OCI-LY3 (cell line): Measurements from ENCODE around the gene TTC24.
"Not testable (repeated sequence)": the region's sequence is repeated elsewhere in the genome, so short reads cannot be mapped to it uniquely, and the experiment has no call there.

Experiments used
- H2AFZ ChIP-seq: fragments of 200-600, 300-600 bp; shearing (Covaris generic); 2 replicates; pipeline ENCODE4 v1.6.0; 2014; ENCODE audit warnings: antibody characterized with exemption, low read depth, low read length
- H3K27ac ChIP-seq: fragments of 200-600, 300-600 bp; sonication (generic); 2 replicates; pipeline ENCODE4 v1.5.1; 2014; ENCODE audit warnings: mild to moderate bottlenecking, low read length, moderate library complexity, mixed read lengths
- H3K27me3 ChIP-seq: fragments of 200-600, 300-600 bp; sonication (generic); 2 replicates; pipeline ENCODE4 v1.6.1; 2014; ENCODE audit warnings: low read depth, low read length, mixed read lengths
- H3K36me3 ChIP-seq: fragments of 200-600, 300-600 bp; sonication (generic); replicated peaks from 2 replicates; pipeline ENCODE3; 2014; ENCODE audit warnings: low read depth, low read length, mixed read lengths
- H3K4me1 ChIP-seq: fragments of 300-600, 200-600 bp; sonication (generic); 2 replicates; pipeline ENCODE4 v1.6.1; 2014; ENCODE audit warnings: low read length, mixed read lengths
- H3K4me2 ChIP-seq: fragments of 200-600, 300-600 bp; sonication (generic); 2 replicates; pipeline ENCODE4 v1.6.1; 2014; ENCODE audit warnings: low read length, mixed read lengths
- H3K4me3 ChIP-seq: fragments of 300-600, 200-600 bp; sonication (generic); 2 replicates; pipeline ENCODE4 v1.5.1; 2014; ENCODE audit warnings: antibody characterized with exemption, mild to moderate bottlenecking, low read length, moderate library complexity
- H3K79me2 ChIP-seq: fragments of 300-600, 200-600 bp; shearing (Covaris generic); 2 replicates; pipeline ENCODE4 v1.6.1; 2014; ENCODE audit warnings: mild to moderate bottlenecking, low read length, mixed read lengths
- H3K9ac ChIP-seq: fragments of 300-600, 200-600 bp; shearing (Covaris generic); 2 replicates; pipeline ENCODE4 v1.6.0; 2014; ENCODE audit warnings: mild to moderate bottlenecking, low read length, moderate library complexity
- H3K9me3 ChIP-seq: fragments of 200-600, 300-600 bp; shearing (Covaris generic); 2 replicates; pipeline ENCODE4 v1.6.1; 2014; ENCODE audit warnings: low read length, mixed read lengths; ENCODE audit not compliant: insufficient read depth
- H4K20me1 ChIP-seq: fragments of 200-600, 300-600 bp; sonication (generic); 2 replicates; pipeline ENCODE4 v1.6.1; 2016; ENCODE audit warnings: low read length, mixed read lengths; ENCODE audit not compliant: insufficient read depth
- CTCF ChIP-seq: fragments of 200-600, 300-600 bp; sonication (generic); IDR thresholded peaks from 2 replicates; pipeline ENCODE4 v1.5.1; 2014; ENCODE audit warnings: antibody characterized with exemption, low read length, low read depth
- EZH2phosphoT487 ChIP-seq: fragments of 200-600 bp; shearing (Covaris generic); IDR thresholded peaks from 2 replicates; pipeline ENCODE4 v1.6.1; 2018; ENCODE audit warnings: antibody characterized with exemption, mixed run types, low read depth

Gene TTC24

GRCh38 chr1:156550346-156550745, 29.2 kb upstream of the TTC24 start:
- Histone ChIP-seq H4K20me1 (no peaks in the 10 kb centered on the region), H3K27ac (no peak overlapping the region), H3K9ac (no peak overlapping the region), H3K4me2 (no peak overlapping the region), H2AFZ (no peak overlapping the region), H3K9me3 (no peaks in the 10 kb centered on the region), H3K27me3 (no peaks in the 10 kb centered on the region), H3K4me3 (no peak overlapping the region), H3K79me2 (no peaks in the 10 kb centered on the region), H3K4me1 (0 out of 2 replicates have a peak, but pooled peaks cover 3% of the 10 kb centered on the region), H3K36me3 (no peaks in the 10 kb centered on the region)
- no peak for TF ChIP-seq CTCF
- TF ChIP-seq EZH2phosphoT487 = no peak

- Histone ChIP-seq H3K4me1 (0 out of 2 replicates have a peak, but pooled peaks cover 3% of the 10 kb centered on the region), H3K4me3 (no peak overlapping the region), H3K27me3 (no peaks in the 10 kb centered on the region), H3K9ac (no peak overlapping the region), H3K79me2 (no peaks in the 10 kb centered on the region), H3K36me3 (no peaks in the 10 kb centered on the region), H3K9me3 (no peaks in the 10 kb centered on the region), H2AFZ (no peak overlapping the region), H4K20me1 (no peaks in the 10 kb centered on the region), H3K4me2 (no peak overlapping the region), H3K27ac (no peak overlapping the region)
- TF ChIP-seq CTCF (no peak), EZH2phosphoT487 (no peak)
Measured at GRCh38 chr1:156551066-156551643, 28.4 kb upstream of the TTC24 start.

DNA sequence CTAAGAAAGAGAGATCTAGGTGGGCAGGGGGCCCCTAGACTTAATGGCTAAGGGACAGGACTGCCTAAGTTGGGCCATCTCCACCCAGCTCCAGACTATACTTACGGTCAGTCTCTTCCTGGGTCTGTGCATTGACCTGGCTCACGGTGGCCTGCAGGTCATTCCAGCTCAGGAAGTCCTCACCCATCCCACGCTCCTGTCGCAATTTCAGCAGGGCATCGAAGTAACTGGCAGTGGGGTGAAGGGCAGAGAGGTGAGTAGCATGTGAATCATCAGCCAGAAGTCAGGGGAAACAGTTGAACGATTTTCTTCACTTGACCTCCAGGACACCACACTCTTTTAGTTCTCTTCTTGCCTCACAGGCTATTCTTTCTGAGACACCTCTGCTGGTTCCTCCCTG, 27.7 kb upstream of the TTC24 start:
- H3K4me3 ChIP-seq = no peak overlapping the region
- H3K36me3 ChIP-seq = no peaks in the 10 kb centered on the region
- TF ChIP-seq CTCF (no peak), EZH2phosphoT487 (no peak)
- H3K4me2 ChIP-seq = no peak overlapping the region
- H4K20me1 ChIP-seq = no peaks in the 10 kb centered on the region
- no peaks in the 10 kb centered on the region for H3K79me2 ChIP-seq
- H3K9ac ChIP-seq = no peak overlapping the region
- H3K4me1 ChIP-seq = 0 out of 2 replicates have a peak, but pooled peaks cover 3% of the 10 kb centered on the region
- no peaks in the 10 kb centered on the region for H3K27me3 ChIP-seq
- H3K9me3 ChIP-seq = no peaks in the 10 kb centered on the region
- H2AFZ ChIP-seq = no peak overlapping the region
- no peak overlapping the region for H3K27ac ChIP-seq

- Histone ChIP-seq H3K27me3 (no peaks in the 10 kb centered on the region), H3K4me1 (0 out of 2 replicates have a peak, but pooled peaks cover 3% of the 10 kb centered on the region), H3K36me3 (no peaks in the 10 kb centered on the region), H3K79me2 (no peaks in the 10 kb centered on the region), H2AFZ (no peak overlapping the region), H3K9me3 (no peaks in the 10 kb centered on the region), H4K20me1 (no peaks in the 10 kb centered on the region), H3K4me2 (no peak overlapping the region), H3K4me3 (no peak overlapping the region), H3K27ac (no peak overlapping the region), H3K9ac (no peak overlapping the region)
- TF ChIP-seq EZH2phosphoT487 = no peak
- no peak for TF ChIP-seq CTCF
Measured at GRCh38 chr1:156552518-156552917, 27.0 kb upstream of the TTC24 start.

GRCh38 chr1:156552937-156553336, 26.6 kb upstream of the TTC24 start:
- not testable (repeated sequence) for H3K4me1 ChIP-seq, H3K9me3 ChIP-seq, H2AFZ ChIP-seq, H3K4me3 ChIP-seq, H3K4me2 ChIP-seq, H3K27ac ChIP-seq, H3K9ac ChIP-seq, H3K79me2 ChIP-seq, H3K36me3 ChIP-seq, H3K27me3 ChIP-seq, H4K20me1 ChIP-seq
